Measurements from ENCODE around the gene ATG2B.

DNA sequence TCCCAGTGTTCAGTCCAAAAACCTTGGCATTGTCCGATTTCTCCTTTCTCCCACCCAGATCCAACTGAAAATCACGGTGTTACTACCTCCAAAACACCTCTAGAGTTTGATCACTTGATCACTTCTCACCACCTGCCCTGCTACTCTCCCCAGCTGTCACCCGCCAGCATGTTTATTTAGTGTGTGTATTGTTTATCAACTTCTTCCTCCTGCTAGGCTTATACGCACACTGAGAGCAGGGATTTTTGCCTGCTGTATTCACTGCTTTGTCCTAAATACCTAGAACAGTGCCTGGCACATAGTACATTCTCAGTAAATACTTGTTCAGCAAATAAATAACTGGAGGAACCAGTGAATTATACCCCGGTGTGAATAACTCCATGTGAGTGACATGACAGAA is 102.1 kb downstream of the ATG2B start:
- TF ChIP-seq EZH2 (IDR thresholded peaks at IDR 0.05) = no peak
- no peak for TF ChIP-seq POLR2AphosphoS5 (IDR thresholded peaks at IDR 0.05; ENCODE audit: borderline replicate concordance, low read depth, low read length)
- no peak for TF ChIP-seq FOXP2 (optimal IDR thresholded peaks at IDR 0.05; ENCODE audit: control extremely low read depth, extremely low read length, insufficient read depth)
